Esophagus (tissue), 2 donors: ENCODE measurements around the gene SPNS3. TPM values are rescaled to one million over a fixed set of nuclear protein-coding genes. Genes with fewer than 3 reads are reported as not detected.

Experiments used
- H3K27ac ChIP-seq, 2 donors: one replicate each; pipeline ENCODE4 v1.5.1; 2013; ENCODE audit warnings: low read depth in 2 of 2, mild to moderate bottlenecking in 2 of 2, inconsistent platforms in 1 of 2, low read length in 1 of 2, moderate library complexity in 1 of 2
- H3K27me3 ChIP-seq, 2 donors: one replicate each; pipeline ENCODE4 v1.6.1; 2013; ENCODE audit warnings: low read length in 2 of 2, control low read depth in 1 of 2, mild to moderate bottlenecking in 1 of 2; ENCODE audit not compliant: insufficient read depth in 2 of 2, control insufficient read depth in 1 of 2
- H3K36me3 ChIP-seq, 2 donors: one replicate each; pipeline ENCODE4 v1.6.1; 2013; ENCODE audit warnings: low read length in 1 of 2; ENCODE audit not compliant: control insufficient read depth in 2 of 2, insufficient read depth in 2 of 2
- H3K4me1 ChIP-seq, 2 donors: one replicate each; pipeline ENCODE4 v1.6.1; 2013; ENCODE audit warnings: low read length in 1 of 2; ENCODE audit not compliant: control insufficient read depth in 2 of 2, insufficient read depth in 2 of 2
- H3K4me3 ChIP-seq, 2 donors: one replicate each; pipeline ENCODE4 v1.5.1; 2013; ENCODE audit warnings: low read length in 2 of 2, mild to moderate bottlenecking in 2 of 2, low read depth in 1 of 2, moderate library complexity in 1 of 2
- H3K9me3 ChIP-seq, 2 donors: one replicate each; pipeline ENCODE4 v1.6.1; 2013; ENCODE audit warnings: mild to moderate bottlenecking in 2 of 2, low read depth in 1 of 2, low read length in 1 of 2, moderate library complexity in 1 of 2; ENCODE audit not compliant: control insufficient read depth in 2 of 2, insufficient read depth in 1 of 2
- WGBS, 2 donors: extraction: QIAGEN DNeasy Blood & Tissue Kit; methylation state at CpG; one replicate each; pipeline ENCODE4 v1.1.7; 2013; 5-methylcytosine and 5-hydroxymethylcytosine counted together
- polyA plus RNA-seq, 2 donors: library from polyadenylated mRNA; stranded (reverse); fragments of 200-250 nt; gene quantifications; one replicate each; pipeline ENCODE4 v1.2.3, GENCODE V29; 2013
- donor health status: healthy with polysubstance abuse.
- donor health status: Bipolar disorder and iron deficiency.

SPNS3 gene
- polyA plus RNA-seq, 2 donors: 0.36 to 1.3 TPM

- H3K4me3 ChIP-seq: no peak overlapping the region
- H3K27me3 ChIP-seq: no peaks in the 10 kb centered on the region
- H3K4me1 ChIP-seq: peaks cover 3 to 30% of the 10 kb centered on the region in 2 donors
- H3K9me3 ChIP-seq: peaks cover 0 to 4% of the 10 kb centered on the region in 2 donors
- peak overlapping the region; percentile 32 to 53 for H3K27ac ChIP-seq
- 33 to 44% methylated on average over 17 to 18 of the region's 18 CpGs for WGBS, 2 donors
- H3K36me3 ChIP-seq: peaks cover 4 to 33% of the 10 kb centered on the region in 2 donors
These were observed 103.1 kb downstream of the SPNS3 start for GRCh38 chr17:4536742-4537411.

Other genes with a start within 250 kb of the SPNS3 start
- 10 to 100 TPM; 10.0 to 11.2 TPM for gene ANKFY1, start 170.0 kb upstream of the SPNS3 start, polyA plus RNA-seq
- 10 to 100 TPM; 28.4 to 45.7 TPM for gene UBE2G1, start 67.3 kb upstream of the SPNS3 start, polyA plus RNA-seq
- gene SPNS2, start 64.9 kb downstream of the SPNS3 start, polyA plus RNA-seq: 100 to 1,000 TPM in 1 of 2 donors, 10 to 100 TPM in 1; 95.3 to 238 TPM
- gene MYBBP1A, start 121.4 kb downstream of the SPNS3 start, polyA plus RNA-seq: 10 to 100 TPM; 32.6 to 44.8 TPM
- 10 to 100 TPM; 49.5 to 72.3 TPM for gene GGT6, start 126.6 kb downstream of the SPNS3 start, polyA plus RNA-seq
- 1 to 10 TPM in 1 of 2 donors, under 1 TPM in 1; 0.53 to 1.4 TPM for gene SMTNL2, start 150.6 kb downstream of the SPNS3 start, polyA plus RNA-seq
- under 1 TPM; 0.04 to 0.22 TPM for gene ALOX15, start 207.7 kb downstream of the SPNS3 start, polyA plus RNA-seq